ENCODE data around the gene MED23. TPM values are rescaled to one million over a fixed set of nuclear protein-coding genes. Genes with fewer than 3 reads are reported as not detected.

Gene MED23
- total and polyA plus RNA-seq, 10 of the 15 experiments (the other 5 are each of a cell fraction or from before 2014, with no cell fraction given) = 7.1 to 42.9 (median 19.6) TPM

GRCh38 chr6:131552572-131552971 is 75.5 kb downstream of the MED23 start:
- ChIA-PET CTCF (no interaction called here), POLR2A (no interaction called here), SMC1A (ENCODE audit: uncharacterized antibody, unreplicated experiment) (no interaction called here), RAD21 (ENCODE audit: unreplicated experiment) (no interaction called here)
- WGBS (ENCODE audit: insufficient coverage, insufficient replicate concordance, low lambda C conversion rate, missing lambda C conversion rate) = 61% methylated on average over 3 of the region's 3 CpGs
- no peaks in the 10 kb centered on the region for H3K27me3 ChIP-seq (replicated peaks in 1 of 2; ENCODE audit: control insufficient read depth in 2 of 2, insufficient read depth in 2 of 2, low read length in 1 of 2)
- H3K4me3 ChIP-seq = no peak overlapping the region
- intact Hi-C loops (cut with micrococcal nuclease; ENCODE audit: unreplicated experiment) (no loop called here), in situ Hi-C loops (cut with MboI) (no loop called here)
- H3K79me2 ChIP-seq (ENCODE audit: control insufficient read depth, insufficient read depth, low read length) = no peaks in the 10 kb centered on the region
- H3K4me2 ChIP-seq (ENCODE audit: control insufficient read depth, insufficient read depth) = no peak overlapping the region
- H3K27ac ChIP-seq (ENCODE audit: control insufficient read depth, insufficient read depth) = no peak overlapping the region
- no peaks in the 10 kb centered on the region for H3K4me1 ChIP-seq (ENCODE audit: control insufficient read depth, insufficient read depth, low read length)
- no peak overlapping the region for H2AFZ ChIP-seq (ENCODE audit: control insufficient read depth, low read depth, low read length)
- no peak overlapping the region for H3K9ac ChIP-seq (ENCODE audit: control insufficient read depth, insufficient read depth, low read length)
- ATAC-seq (no peak), FAIRE-seq (no peak), DNase-seq (ENCODE audit: low read depth, low spot score) (no peak)
- no peaks in the 10 kb centered on the region for H4K20me1 ChIP-seq (ENCODE audit: control insufficient read depth, insufficient read depth)
- TF ChIP-seq RAD51 (IDR thresholded peaks at IDR 0.05) (no peak), RB1 (IDR thresholded peaks at IDR 0.05; ENCODE audit: borderline replicate concordance) (no peak), BHLHE40 (IDR thresholded peaks at IDR 0.05; ENCODE audit: borderline replicate concordance in 1 of 2, low read depth in 2 of 2, low read length in 1 of 2) (no peak), CBFB (IDR thresholded peaks at IDR 0.05; ENCODE audit: low read depth) (no peak), STAT3 (IDR thresholded peaks at IDR 0.05; ENCODE audit: low read depth, low read length) (no peak), TAF1 (IDR thresholded peaks at IDR 0.05; ENCODE audit: borderline replicate concordance, low read depth, low read length) (no peak)
- no peaks in the 10 kb centered on the region for H3K9me3 ChIP-seq (replicated peaks; ENCODE audit: control insufficient read depth, insufficient read depth, low read length)
- no peaks in the 10 kb centered on the region for H3K36me3 ChIP-seq (ENCODE audit: control insufficient read depth in 2 of 2, insufficient read depth in 2 of 2, low read length in 1 of 2)
- BruUV-seq (replicated peaks) = no TSS peak

GRCh38 chr6:131551902-131552301 is 76.1 kb downstream of the MED23 start:
- SMC1A ChIA-PET (ENCODE audit: uncharacterized antibody, unreplicated experiment) = no interaction called here
- no peak for TF ChIP-seq CEBPB (IDR thresholded peaks at IDR 0.05; ENCODE audit: borderline replicate concordance in 1 of 2, low read depth in 2 of 2, low read length in 2 of 2)
- no peak for TF ChIP-seq POU2F2 (IDR thresholded peaks at IDR 0.05; ENCODE audit: borderline replicate concordance, low read depth, low read length)
- no peak for TF ChIP-seq TCF7 (IDR thresholded peaks at IDR 0.05; ENCODE audit: borderline replicate concordance)
- no peak for TF ChIP-seq KDM1A (IDR thresholded peaks at IDR 0.05; ENCODE audit: borderline replicate concordance)
- TF ChIP-seq ELK1 (IDR thresholded peaks at IDR 0.05; ENCODE audit: low read depth, low read length) = no peak
- no peak for TF ChIP-seq E2F4 (IDR thresholded peaks at IDR 0.05; ENCODE audit: low read depth, low read length)
- no peak for TF ChIP-seq CREB1 (IDR thresholded peaks at IDR 0.05; ENCODE audit: low read depth)
- TF ChIP-seq POLR2A (IDR thresholded peaks at IDR 0.05; ENCODE audit: low read depth, low read length) = no peak
- no peak for TF ChIP-seq PKNOX1 (IDR thresholded peaks at IDR 0.05)
- no peak for TF ChIP-seq RAD21 (IDR thresholded peaks at IDR 0.05; ENCODE audit: insufficient read depth, low read depth, low read length)

More at GRCh38 chr6:131551902-131552301, 76.1 kb downstream of the MED23 start:
- H3K9ac ChIP-seq (ENCODE audit: control insufficient read depth, insufficient read depth, low read length) = no peak overlapping the region
- no peak overlapping the region for H3K27ac ChIP-seq (ENCODE audit: control insufficient read depth, insufficient read depth)
- intact Hi-C loops (cut with micrococcal nuclease; ENCODE audit: unreplicated experiment) = no loop called here
- H3K9me3 ChIP-seq (replicated peaks; ENCODE audit: control insufficient read depth, insufficient read depth, low read length) = no peaks in the 10 kb centered on the region
- H3K4me2 ChIP-seq (ENCODE audit: control insufficient read depth, insufficient read depth) = no peak overlapping the region
- no peak overlapping the region for H2AFZ ChIP-seq (ENCODE audit: control insufficient read depth, low read depth, low read length)
- FAIRE-seq (no peak), ATAC-seq (no peak), DNase-seq (ENCODE audit: low read depth, low spot score) (no peak)
- ChIA-PET CTCF (no interaction called here), RAD21 (ENCODE audit: unreplicated experiment) (no interaction called here), POLR2A (no interaction called here)
- no peak overlapping the region for H3K4me3 ChIP-seq
- no TSS peak for BruUV-seq (replicated peaks)
- no peaks in the 10 kb centered on the region for H3K36me3 ChIP-seq (ENCODE audit: control insufficient read depth in 2 of 2, insufficient read depth in 2 of 2, low read length in 1 of 2)
- WGBS (ENCODE audit: insufficient coverage, insufficient replicate concordance, low lambda C conversion rate, missing lambda C conversion rate) = 78% methylated on average over 4 of the region's 4 CpGs
- H3K27me3 ChIP-seq (replicated peaks in 1 of 2; ENCODE audit: control insufficient read depth in 2 of 2, insufficient read depth in 2 of 2, low read length in 1 of 2) = no peaks in the 10 kb centered on the region
- no peaks in the 10 kb centered on the region for H3K4me1 ChIP-seq (ENCODE audit: control insufficient read depth, insufficient read depth, low read length)
- in situ Hi-C loops (cut with MboI) = no loop called here
- no peaks in the 10 kb centered on the region for H4K20me1 ChIP-seq (ENCODE audit: control insufficient read depth, insufficient read depth)
- no peaks in the 10 kb centered on the region for H3K79me2 ChIP-seq (ENCODE audit: control insufficient read depth, insufficient read depth, low read length)

Measured in GM12878 (cell line).